Measurements from ENCODE around the gene UBE2G1. TPM values are rescaled to one million over a fixed set of nuclear protein-coding genes. Genes with fewer than 3 reads are reported as not detected.

Gene UBE2G1
- total RNA-seq, 2 donors from 2014 or later: 39.5 to 58.5 TPM

DNA sequence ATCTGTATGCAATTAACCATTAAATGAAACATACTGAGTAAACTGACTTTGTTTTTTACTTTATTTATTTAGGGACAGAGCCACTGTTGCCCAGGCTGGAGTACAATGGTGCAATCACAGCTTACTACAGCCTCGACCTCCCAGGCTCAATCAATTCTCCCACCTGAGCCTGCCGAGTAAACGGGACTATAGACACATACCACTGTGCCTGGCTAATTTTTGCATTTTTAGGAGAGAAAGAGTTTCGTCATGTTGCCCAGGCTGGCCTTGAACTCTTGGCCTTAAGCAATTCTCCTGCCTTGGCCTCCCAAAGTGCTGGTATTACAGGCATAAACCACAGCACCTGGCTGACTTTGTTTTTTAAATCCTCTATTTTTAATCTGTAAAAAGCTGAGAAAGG lies 145.3 kb downstream of the UBE2G1 start:
- Histone ChIP-seq H3K36me3 (peaks cover 18% of the 10 kb centered on the region), H3K27ac (peak overlapping the region in 1 of 2 donors; percentile 28), H3K4me3 (no peak overlapping the region), H3K4me1 (peaks cover 0 to 7% of the 10 kb centered on the region in 2 donors), H3K27me3 (no peaks in the 10 kb centered on the region), H3K9me3 (no peaks in the 10 kb centered on the region)
- no peak for DNase-seq (ENCODE audit: low spot score)
- TF ChIP-seq, protein P1, sequence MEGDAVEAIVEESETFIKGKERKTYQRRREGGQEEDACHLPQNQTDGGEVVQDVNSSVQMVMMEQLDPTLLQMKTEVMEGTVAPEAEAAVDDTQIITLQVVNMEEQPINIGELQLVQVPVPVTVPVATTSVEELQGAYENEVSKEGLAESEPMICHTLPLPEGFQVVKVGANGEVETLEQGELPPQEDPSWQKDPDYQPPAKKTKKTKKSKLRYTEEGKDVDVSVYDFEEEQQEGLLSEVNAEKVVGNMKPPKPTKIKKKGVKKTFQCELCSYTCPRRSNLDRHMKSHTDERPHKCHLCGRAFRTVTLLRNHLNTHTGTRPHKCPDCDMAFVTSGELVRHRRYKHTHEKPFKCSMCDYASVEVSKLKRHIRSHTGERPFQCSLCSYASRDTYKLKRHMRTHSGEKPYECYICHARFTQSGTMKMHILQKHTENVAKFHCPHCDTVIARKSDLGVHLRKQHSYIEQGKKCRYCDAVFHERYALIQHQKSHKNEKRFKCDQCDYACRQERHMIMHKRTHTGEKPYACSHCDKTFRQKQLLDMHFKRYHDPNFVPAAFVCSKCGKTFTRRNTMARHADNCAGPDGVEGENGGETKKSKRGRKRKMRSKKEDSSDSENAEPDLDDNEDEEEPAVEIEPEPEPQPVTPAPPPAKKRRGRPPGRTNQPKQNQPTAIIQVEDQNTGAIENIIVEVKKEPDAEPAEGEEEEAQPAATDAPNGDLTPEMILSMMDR (IDR thresholded peaks at IDR 0.05): no peak

DNA sequence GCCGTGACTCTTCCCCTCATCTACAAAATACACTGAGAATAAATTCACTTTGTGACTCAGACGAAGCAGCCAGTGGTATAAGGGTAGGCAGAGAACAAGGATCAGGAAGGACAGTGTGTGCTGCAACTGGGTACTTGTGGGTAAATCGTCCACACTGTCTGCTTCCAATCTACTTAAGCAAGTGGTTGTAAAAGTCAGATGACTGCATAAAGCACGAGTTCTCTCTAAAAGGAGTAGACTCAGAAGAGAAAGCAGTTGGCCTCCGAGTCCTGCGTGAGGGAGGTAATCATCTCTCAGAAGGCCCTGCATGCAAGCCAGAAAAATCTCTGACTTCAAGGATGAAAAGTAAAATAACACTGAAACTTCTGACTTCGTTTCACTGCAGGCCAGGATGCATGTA lies 145.8 kb downstream of the UBE2G1 start:
- TF ChIP-seq, protein P1 (IDR thresholded peaks at IDR 0.05): no peak
- H3K36me3 ChIP-seq: peaks cover 18% of the 10 kb centered on the region
- no peaks in the 10 kb centered on the region for H3K27me3 ChIP-seq
- no peak for DNase-seq (ENCODE audit: low spot score)
- H3K4me3 ChIP-seq: no peak overlapping the region
- H3K4me1 ChIP-seq: peaks cover 0 to 7% of the 10 kb centered on the region in 2 donors
- peak overlapping the region; percentile 15 to 28 for H3K27ac ChIP-seq
- H3K9me3 ChIP-seq: no peaks in the 10 kb centered on the region

Other genes with a start within 250 kb of the UBE2G1 start
- gene ZZEF1, start 223.6 kb downstream of the UBE2G1 start, total RNA-seq: 10 to 100 TPM; 31.7 to 33.6 TPM
- gene CYB5D2, start 223.5 kb downstream of the UBE2G1 start, total RNA-seq: 10 to 100 TPM; 15.4 to 23.9 TPM
- 10 to 100 TPM; 13.9 to 16.7 TPM for gene ANKFY1, start 102.7 kb downstream of the UBE2G1 start, total RNA-seq
- gene SPNS3, start 67.3 kb upstream of the UBE2G1 start, total RNA-seq: not detected
- 10 to 100 TPM in 1 of 2 donors, 1 to 10 TPM in 1; 7.2 to 16.8 TPM for gene SPNS2, start 132.2 kb upstream of the UBE2G1 start, total RNA-seq
- gene MYBBP1A, start 188.7 kb upstream of the UBE2G1 start, total RNA-seq: 10 to 100 TPM; 19.6 to 25.8 TPM
- not detected for gene GGT6, start 193.9 kb upstream of the UBE2G1 start, total RNA-seq
- 10 to 100 TPM; 21.1 to 41.6 TPM for gene SMTNL2, start 217.9 kb upstream of the UBE2G1 start, total RNA-seq